GM12874 (cell line): ENCODE measurements around the gene GTPBP1.

Experiments used
- TF ChIP-seq, protein P1 (sequence below): IDR thresholded peaks from 2 replicates; pipeline ENCODE4 v1.5.1; 2011; ENCODE audit warnings: low read depth, mild to moderate bottlenecking, control low read depth, low read length, moderate library complexity; ENCODE audit not compliant: insufficient read depth

Gene GTPBP1

GRCh38 chr22:38733329-38733723 lies 27.6 kb downstream of the GTPBP1 start:
- TF ChIP-seq, protein P1, sequence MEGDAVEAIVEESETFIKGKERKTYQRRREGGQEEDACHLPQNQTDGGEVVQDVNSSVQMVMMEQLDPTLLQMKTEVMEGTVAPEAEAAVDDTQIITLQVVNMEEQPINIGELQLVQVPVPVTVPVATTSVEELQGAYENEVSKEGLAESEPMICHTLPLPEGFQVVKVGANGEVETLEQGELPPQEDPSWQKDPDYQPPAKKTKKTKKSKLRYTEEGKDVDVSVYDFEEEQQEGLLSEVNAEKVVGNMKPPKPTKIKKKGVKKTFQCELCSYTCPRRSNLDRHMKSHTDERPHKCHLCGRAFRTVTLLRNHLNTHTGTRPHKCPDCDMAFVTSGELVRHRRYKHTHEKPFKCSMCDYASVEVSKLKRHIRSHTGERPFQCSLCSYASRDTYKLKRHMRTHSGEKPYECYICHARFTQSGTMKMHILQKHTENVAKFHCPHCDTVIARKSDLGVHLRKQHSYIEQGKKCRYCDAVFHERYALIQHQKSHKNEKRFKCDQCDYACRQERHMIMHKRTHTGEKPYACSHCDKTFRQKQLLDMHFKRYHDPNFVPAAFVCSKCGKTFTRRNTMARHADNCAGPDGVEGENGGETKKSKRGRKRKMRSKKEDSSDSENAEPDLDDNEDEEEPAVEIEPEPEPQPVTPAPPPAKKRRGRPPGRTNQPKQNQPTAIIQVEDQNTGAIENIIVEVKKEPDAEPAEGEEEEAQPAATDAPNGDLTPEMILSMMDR = peak; percentile 79

- TF ChIP-seq, protein P1 = no peak
These were observed 28.1 kb downstream of the GTPBP1 start for GRCh38 chr22:38733724-38734381.

DNA sequence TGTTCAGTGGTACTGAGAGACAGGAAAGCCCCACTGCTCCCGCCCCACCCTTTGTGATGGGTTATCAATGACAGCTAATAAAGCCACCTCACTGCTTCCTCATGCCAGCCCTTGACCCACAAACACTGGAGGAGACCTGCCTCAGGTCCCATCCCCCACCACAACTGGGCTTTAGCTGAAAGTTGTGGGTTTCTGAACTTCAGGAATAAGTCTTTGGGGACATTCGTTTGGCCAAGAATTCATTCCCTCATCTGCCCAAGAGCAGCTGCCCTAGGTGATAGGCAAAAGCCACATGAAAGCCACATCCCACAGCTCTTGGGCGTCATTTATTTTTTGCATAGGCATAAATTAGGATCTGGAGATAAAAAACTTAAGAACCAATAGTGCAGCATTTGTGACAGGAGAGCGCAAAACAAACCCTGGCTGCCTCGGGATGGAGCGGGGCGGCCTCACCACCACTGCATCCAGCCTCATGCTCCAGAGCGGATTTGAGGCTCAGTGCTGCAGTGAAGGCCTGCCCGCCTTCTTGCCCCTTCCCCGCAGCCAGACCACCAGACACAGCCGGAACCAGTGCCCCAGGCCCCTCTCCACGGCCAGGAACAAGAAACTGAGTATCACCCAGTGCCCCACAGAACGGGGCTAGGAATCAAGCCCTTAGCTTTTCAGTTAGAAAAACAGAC lies 28.8 kb downstream of the GTPBP1 start:
- TF ChIP-seq, protein P1 = no peak

DNA sequence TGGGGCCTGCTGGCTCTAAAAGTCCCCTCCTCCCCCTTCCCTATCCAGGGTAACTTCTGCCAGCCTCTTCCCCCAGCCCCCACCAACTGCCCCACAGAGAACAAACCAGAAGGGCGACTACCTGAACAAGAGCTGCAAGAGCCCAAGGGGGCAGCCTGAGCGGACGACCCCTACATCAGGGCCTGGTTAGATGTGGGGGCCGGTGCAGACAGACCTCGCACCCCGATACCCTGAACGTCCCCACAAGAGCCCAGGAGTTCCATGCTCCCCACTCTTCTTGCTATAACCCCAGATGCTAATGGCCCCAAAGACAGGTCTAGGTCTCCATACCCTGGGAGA lies 29.4 kb downstream of the GTPBP1 start:
- TF ChIP-seq, protein P1 = no peak

- TF ChIP-seq, protein P1 = no peak
These were observed 29.9 kb downstream of the GTPBP1 start for GRCh38 chr22:38735465-38736256.

- TF ChIP-seq, protein P1 = no peak
These were observed 30.5 kb downstream of the GTPBP1 start for GRCh38 chr22:38736257-38736570.

DNA sequence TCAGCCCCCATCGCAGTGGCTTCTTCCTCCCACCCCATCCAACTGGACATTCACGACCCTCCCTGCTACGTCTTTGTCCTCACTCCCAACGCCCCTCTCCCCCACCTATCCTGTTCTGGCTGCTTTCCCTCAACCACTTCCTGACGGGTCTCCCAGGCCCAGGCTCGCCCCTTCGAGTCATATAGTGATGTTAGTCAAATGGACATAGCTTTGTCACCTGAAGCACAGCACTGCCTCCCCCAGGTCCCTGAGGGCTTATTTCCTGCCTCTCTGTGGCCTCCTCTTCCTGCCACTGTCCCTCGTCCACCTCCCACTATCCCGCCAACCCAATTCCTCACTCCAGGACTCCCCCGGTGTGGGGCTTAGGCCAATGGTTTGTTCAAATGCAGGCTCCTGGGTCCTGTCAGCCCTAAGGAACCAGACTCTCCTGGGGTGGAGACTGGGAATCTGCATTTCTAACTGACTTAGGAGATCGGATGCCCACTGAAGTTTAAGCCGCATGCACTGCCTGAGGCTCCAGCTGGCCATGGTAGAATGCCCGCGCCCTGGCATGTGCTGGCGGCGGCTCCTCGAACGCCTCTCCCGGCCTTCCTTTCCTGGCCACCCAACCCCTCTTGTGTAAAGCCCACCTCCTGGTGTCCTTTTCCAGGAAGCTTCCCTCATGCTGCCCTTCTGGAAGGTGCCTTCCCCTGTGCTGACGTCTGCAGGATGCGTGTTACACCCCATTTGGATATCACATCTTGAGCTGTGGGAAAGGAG lies 31.7 kb downstream of the GTPBP1 start:
- TF ChIP-seq, protein P1 = no peak
